NCI-H1694 treated with DMSO at 0.1 percent for 48 hours (cell line): ENCODE measurements around the gene APOD.

Experiments
- DNase-seq: peaks from one replicate; lab custom pipeline; 2025; lab: John Stamatoyannopoulos, UW

Gene APOD

GRCh38 chr3:195587406-195587805, 3.7 kb upstream of the APOD start:
- no peak for DNase-seq

GRCh38 chr3:195584543-195584870, 767 bp upstream of the APOD start:
- no peak for DNase-seq

GRCh38 chr3:195582947-195583346, 793 bp downstream of the APOD start:
- no peak for DNase-seq

GRCh38 chr3:195580744-195581443, 2.8 kb downstream of the APOD start:
- no peak for DNase-seq

- DNase-seq: no peak
These were observed 4.5 kb downstream of the APOD start for GRCh38 chr3:195579281-195579680.

GRCh38 chr3:195578565-195578964, 5.2 kb downstream of the APOD start:
- no peak for DNase-seq

GRCh38 chr3:195577645-195578177, 6.0 kb downstream of the APOD start:
- DNase-seq: no peak

- DNase-seq: no peak
These were observed 9.0 kb downstream of the APOD start for GRCh38 chr3:195574497-195575304.

GRCh38 chr3:195573611-195574496, 9.9 kb downstream of the APOD start:
- DNase-seq: no peak

GRCh38 chr3:195571361-195571760, 12.4 kb downstream of the APOD start:
- no peak for DNase-seq

GRCh38 chr3:195570912-195571311, 12.8 kb downstream of the APOD start:
- DNase-seq: no peak

GRCh38 chr3:195570344-195570743, 13.4 kb downstream of the APOD start:
- no peak for DNase-seq

- DNase-seq: no peak
These were observed 15.1 kb downstream of the APOD start for GRCh38 chr3:195568630-195569029.

GRCh38 chr3:195566797-195567196, 16.9 kb downstream of the APOD start:
- DNase-seq: no peak

GRCh38 chr3:195565716-195566115, 18.0 kb downstream of the APOD start:
- DNase-seq: no peak

- DNase-seq: no peak
These were observed 20.4 kb downstream of the APOD start for GRCh38 chr3:195563317-195563716.

GRCh38 chr3:195559723-195560409, 23.9 kb downstream of the APOD start:
- DNase-seq: no peak

- peak; percentile 49 for DNase-seq
These were observed 25.1 kb downstream of the APOD start for GRCh38 chr3:195558602-195559001.

GRCh38 chr3:195557322-195557721, 26.4 kb downstream of the APOD start:
- no peak for DNase-seq

GRCh38 chr3:195556390-195556789, 27.4 kb downstream of the APOD start:
- no peak for DNase-seq

GRCh38 chr3:195555110-195555509, 28.6 kb downstream of the APOD start:
- DNase-seq: no peak

GRCh38 chr3:195554458-195554857, 29.3 kb downstream of the APOD start:
- no peak for DNase-seq
